ENCODE measurements around the gene STRN4. TPM values are rescaled to one million over a fixed set of nuclear protein-coding genes. Genes with fewer than 3 reads are reported as not detected.

STRN4 gene
- total RNA-seq, 1 experiment from 2014 or later, result 143 TPM

GRCh38 chr19:46674416-46675178 lies 71.7 kb downstream of the STRN4 start:
- Histone ChIP-seq H3K79me2 (ENCODE audit: insufficient read depth, low read length) (no peaks in the 10 kb centered on the region), H4K91ac (ENCODE audit: insufficient read length, low read depth, low read length) (no peak overlapping the region), H3T11ph (ENCODE audit: low read length) (no peak overlapping the region), H3K27ac (ENCODE audit: insufficient read length, low read depth, low read length) (no peak overlapping the region), H3K4me2 (ENCODE audit: insufficient read depth, insufficient read length, low read length) (no peak overlapping the region), H3K56ac (ENCODE audit: insufficient read length, low read depth, low read length) (no peak overlapping the region), H3K18ac (ENCODE audit: insufficient read length, low read depth, low read length) (no peak overlapping the region), H4K5ac (ENCODE audit: insufficient read length, low read depth, low read length) (no peak overlapping the region), H3K9me3 (ENCODE audit: control insufficient read depth, low read depth, low read length) (no peaks in the 10 kb centered on the region), H3K9ac (ENCODE audit: extremely low read depth, insufficient read length, low read length) (no peak overlapping the region), H2AFZ (ENCODE audit: low read length) (no peak overlapping the region), H2BK20ac (ENCODE audit: low read depth, low read length, poor library complexity, severe bottlenecking) (no peak overlapping the region), H2BK12ac (ENCODE audit: insufficient read length, low read depth, low read length) (no peak overlapping the region), H2AK5ac (ENCODE audit: insufficient read length, low read length) (no peak overlapping the region), H3K79me1 (ENCODE audit: insufficient read depth, low read depth, low read length, poor library complexity, severe bottlenecking) (no peaks in the 10 kb centered on the region), H3K23me2 (ENCODE audit: insufficient read length, low read depth, low read length, poor library complexity, severe bottlenecking) (no peaks in the 10 kb centered on the region), H3K4ac (ENCODE audit: low read depth, low read length) (no peak overlapping the region), H4K8ac (replicated peaks; ENCODE audit: insufficient read length, low read depth, low read length) (no peak overlapping the region), H3K27me3 (ENCODE audit: insufficient read depth, low read length) (no peaks in the 10 kb centered on the region), H3K23ac (ENCODE audit: insufficient read length, low read depth, low read length) (no peak overlapping the region), H2BK5ac (ENCODE audit: insufficient read length, low read length) (no peak overlapping the region), H3K14ac (ENCODE audit: insufficient read depth, low read length) (no peak overlapping the region), H2BK15ac (ENCODE audit: low read depth, low read length) (no peak overlapping the region), H3K4me1 (ENCODE audit: insufficient read depth, low read length) (no peaks in the 10 kb centered on the region; the same call in 1 of the 2 replicates), H4K20me1 (ENCODE audit: control insufficient read depth, insufficient read depth, insufficient read length) (no peaks in the 10 kb centered on the region), H2BK120ac (ENCODE audit: low read depth, low read length, poor library complexity, severe bottlenecking) (no peak overlapping the region)
- Mint-ChIP-seq H3K27me3 (ENCODE audit: low read depth) (no peaks in the 10 kb centered on the region; the same call in 1 of the 2 replicates), H3K36me3 (ENCODE audit: insufficient read depth in 1 of 3, low read depth in 3 of 3) (peaks cover 23 to 62% (median 38%) of the 10 kb centered on the region in 3 experiments), H3K4me1 (peaks cover 3 to 10% of the 10 kb centered on the region in 2 experiments; a peak in 3 of 4 replicates), H3K9me3 (0 out of 5 replicates have a peak, but pooled peaks cover 0 to 2% of the 10 kb centered on the region in 2 experiments), H3K4me3 (no peak overlapping the region), H3K27ac (peak overlapping the region in 2 of 3 experiments; percentile 11 to 89; a peak in 2 of 7 replicates)
- WGBS (ENCODE audit: extremely low coverage, insufficient read length, low lambda C conversion rate), result no CpG with 5 or more reads among the region's 21 CpGs
- peak; percentile 94 for DNase-seq
- TF ChIP-seq, protein P1, sequence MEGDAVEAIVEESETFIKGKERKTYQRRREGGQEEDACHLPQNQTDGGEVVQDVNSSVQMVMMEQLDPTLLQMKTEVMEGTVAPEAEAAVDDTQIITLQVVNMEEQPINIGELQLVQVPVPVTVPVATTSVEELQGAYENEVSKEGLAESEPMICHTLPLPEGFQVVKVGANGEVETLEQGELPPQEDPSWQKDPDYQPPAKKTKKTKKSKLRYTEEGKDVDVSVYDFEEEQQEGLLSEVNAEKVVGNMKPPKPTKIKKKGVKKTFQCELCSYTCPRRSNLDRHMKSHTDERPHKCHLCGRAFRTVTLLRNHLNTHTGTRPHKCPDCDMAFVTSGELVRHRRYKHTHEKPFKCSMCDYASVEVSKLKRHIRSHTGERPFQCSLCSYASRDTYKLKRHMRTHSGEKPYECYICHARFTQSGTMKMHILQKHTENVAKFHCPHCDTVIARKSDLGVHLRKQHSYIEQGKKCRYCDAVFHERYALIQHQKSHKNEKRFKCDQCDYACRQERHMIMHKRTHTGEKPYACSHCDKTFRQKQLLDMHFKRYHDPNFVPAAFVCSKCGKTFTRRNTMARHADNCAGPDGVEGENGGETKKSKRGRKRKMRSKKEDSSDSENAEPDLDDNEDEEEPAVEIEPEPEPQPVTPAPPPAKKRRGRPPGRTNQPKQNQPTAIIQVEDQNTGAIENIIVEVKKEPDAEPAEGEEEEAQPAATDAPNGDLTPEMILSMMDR (conservative IDR thresholded peaks at IDR 0.05), result no peak
